IMR-90 (cell line): ENCODE results near the gene GALNT13. TPM values are rescaled to one million over a fixed set of nuclear protein-coding genes. Genes with fewer than 3 reads are reported as not detected.

Experiments
- ATAC-seq: fragments of 200-7000 bp; cut with Tn5 transposase; 2 replicates; pipeline ENCODE4 v1.9.1; 2020; ENCODE audit warnings: low read depth, mild to moderate bottlenecking, moderate library complexity
- BruUV-seq: library from RNA; stranded (reverse); fragments of 400-500 nt; replicated peaks from 2 replicates; lab custom pipeline; 2021; lab: Mats Ljungman, UMichigan
- CTCF ChIA-PET: fragments of 300-600 bp; formaldehyde crosslinking; extraction: SDS; loops from one replicate; lab custom pipeline; 2021; ENCODE audit warnings: antibody characterized with exemption; lab: Yijun Ruan, JAX
- POLR2A ChIA-PET: fragments of 300-600 bp; sonication (Branson Sonifier 250); formaldehyde crosslinking; loops from one replicate; lab custom pipeline; 2022; ENCODE audit warnings: antibody characterized with exemption; ENCODE audit not compliant: unreplicated experiment; lab: Charles Lee
- DNase-seq: peaks from one replicate; pipeline ENCODE4 v3.0.0; 2013
- H2AFZ ChIP-seq: replicated peaks from 2 replicates; pipeline ENCODE3; 2013; ENCODE audit warnings: low read length, mild to moderate bottlenecking; ENCODE audit not compliant: poor library complexity
- H2AK5ac ChIP-seq: 2 replicates; pipeline ENCODE4 v1.6.1; 2013; ENCODE audit warnings: low read depth, low read length, inconsistent platforms
- H2AK9ac ChIP-seq: replicated peaks from 2 replicates; pipeline ENCODE3; 2013; ENCODE audit warnings: mild to moderate bottlenecking, low read depth, low read length, moderate library complexity; ENCODE audit not compliant: poor library complexity
- H2BK120ac ChIP-seq: 2 replicates; pipeline ENCODE4 v1.6.1; 2013; ENCODE audit warnings: low read depth, low read length, inconsistent platforms
- H2BK15ac ChIP-seq: 3 replicates; pipeline ENCODE4 v1.6.1; 2013; ENCODE audit warnings: low read depth, low read length, inconsistent platforms
- H2BK20ac ChIP-seq: 2 replicates; pipeline ENCODE4 v1.6.1; 2013; ENCODE audit warnings: low read depth, mild to moderate bottlenecking, inconsistent platforms, low read length, moderate library complexity
- H2BK5ac ChIP-seq: 2 replicates; pipeline ENCODE4 v1.6.1; 2013; ENCODE audit warnings: mild to moderate bottlenecking, low read depth, low read length, inconsistent platforms; ENCODE audit not compliant: poor library complexity, severe bottlenecking
- H3K14ac ChIP-seq: replicated peaks from 2 replicates; pipeline ENCODE4 v1.6.1; 2013; ENCODE audit warnings: low read depth, low read length, inconsistent platforms
- H3K18ac ChIP-seq: 2 replicates; pipeline ENCODE4 v1.6.1; 2013; ENCODE audit warnings: low read depth, low read length, control low read depth
- H3K23ac ChIP-seq: 2 replicates; pipeline ENCODE4 v1.6.1; 2013; ENCODE audit warnings: low read depth, low read length, inconsistent platforms
- H3K27ac ChIP-seq: 2 replicates; pipeline ENCODE4 v1.5.1; 2013; ENCODE audit warnings: mild to moderate bottlenecking, control low read depth, low read length; ENCODE audit not compliant: insufficient read depth
- H3K27me3 ChIP-seq: 2 replicates; pipeline ENCODE4 v1.6.1; 2013; ENCODE audit warnings: low read length; ENCODE audit not compliant: control insufficient read depth, insufficient read depth
- H3K36me3 ChIP-seq: 2 replicates; pipeline ENCODE4 v1.6.1; 2013; ENCODE audit warnings: low read length, mixed read lengths; ENCODE audit not compliant: control insufficient read depth, insufficient read depth
- H3K4ac ChIP-seq: 2 replicates; pipeline ENCODE4 v1.6.1; 2013; ENCODE audit warnings: low read depth, low read length, inconsistent platforms
- H3K4me1 ChIP-seq: 2 replicates; pipeline ENCODE4 v1.6.1; 2013; ENCODE audit warnings: low read length, mixed read lengths; ENCODE audit not compliant: control insufficient read depth, insufficient read depth
- H3K4me2 ChIP-seq: 2 replicates; pipeline ENCODE4 v1.6.1; 2013; ENCODE audit warnings: low read depth, mild to moderate bottlenecking, control low read depth, low read length, moderate library complexity
- H3K4me3 ChIP-seq: 2 replicates; pipeline ENCODE4 v1.5.1; 2013; ENCODE audit warnings: low read depth, mild to moderate bottlenecking, control low read depth, low read length, moderate library complexity; ENCODE audit not compliant: insufficient read depth
- H3K56ac ChIP-seq: 2 replicates; pipeline ENCODE4 v1.6.1; 2013; ENCODE audit warnings: low read length, inconsistent platforms; ENCODE audit not compliant: insufficient read depth; ENCODE audit errors: extremely low read depth
- H3K79me1 ChIP-seq, 2 experiments: 2 replicates each; pipeline ENCODE4 v1.6.1; 2013; ENCODE audit warnings: low read length in 2 of 2, inconsistent platforms in 1 of 2, low read depth in 1 of 2
- H3K9ac ChIP-seq: 2 replicates; pipeline ENCODE4 v1.6.1; 2013; ENCODE audit warnings: low read depth, low read length, control low read depth
- H3K9me1 ChIP-seq: 2 replicates; pipeline ENCODE4 v1.6.1; 2013; ENCODE audit warnings: low read length, inconsistent platforms; ENCODE audit not compliant: insufficient read depth
- H3K9me3 ChIP-seq: 2 replicates; pipeline ENCODE4 v1.6.1; 2013; ENCODE audit warnings: low read length; ENCODE audit not compliant: control insufficient read depth, insufficient read depth
- H4K20me1 ChIP-seq: 2 replicates; pipeline ENCODE4 v1.6.1; 2013; ENCODE audit warnings: low read length, inconsistent platforms; ENCODE audit not compliant: insufficient read depth
- H4K5ac ChIP-seq: 2 replicates; pipeline ENCODE4 v1.6.1; 2013; ENCODE audit warnings: mild to moderate bottlenecking, low read depth, low read length, control low read depth
- H4K8ac ChIP-seq, 2 experiments: 2 replicates each; pipeline ENCODE4 v1.6.1; 2013; ENCODE audit warnings: low read depth in 2 of 2, low read length in 2 of 2, control low read depth in 1 of 2, inconsistent platforms in 1 of 2
- H4K91ac ChIP-seq: 2 replicates; pipeline ENCODE4 v1.6.1; 2013; ENCODE audit warnings: low read depth, low read length, inconsistent platforms; ENCODE audit not compliant: insufficient read depth
- BHLHE40 ChIP-seq: fragments of 150-350 bp; IDR thresholded peaks from 2 replicates; pipeline ENCODE4 v1.6.1; 2016; ENCODE audit warnings: mild to moderate bottlenecking, low read depth, low read length
- WGBS, 2 experiments: methylation state at CpG; one replicate each; pipeline versions ENCODE4 v1.1.5 to v1.1.7; 2013; ENCODE audit warnings: missing lambda C conversion rate in 2 of 2; ENCODE audit not compliant: insufficient read length in 1 of 2; ENCODE audit errors: extremely low coverage in 2 of 2; 5-methylcytosine and 5-hydroxymethylcytosine counted together
- dilution Hi-C: fragments of 300-500 bp; cut with HindIII; formaldehyde crosslinking; loops from one replicate; pipeline ENCODE4 v1.14.3; 2018; ENCODE audit warnings: low sequenced_read_pairs; ENCODE audit not compliant: unreplicated experiment
- in situ Hi-C: fragments of 300-500 bp; cut with MboI; formaldehyde crosslinking; loops from 3 replicates; pipeline ENCODE4 v1.14.3; 2019; ENCODE audit warnings: low sequenced_read_pairs, inconsistent platforms, mixed read lengths
- intact Hi-C: fragments of 100-400 bp; cut with micrococcal nuclease; formaldehyde crosslinking; loops from 2 replicates; pipeline ENCODE4 v1.10.0; 2022
- polyA plus RNA-seq, 3 experiments: library from polyadenylated mRNA; depleted of rRNA; stranded (reverse); fragments of >200 nt; gene quantifications; 2 replicates each; pipeline ENCODE4 v1.2.3, GENCODE V29; 2012; ENCODE audit warnings: low replicate concordance in 1 of 3
- total RNA-seq: library from RNA; depleted of rRNA; stranded (reverse); fragments of >200 nt; gene quantifications from 2 replicates; pipeline ENCODE4 v1.2.3, GENCODE V29; 2012

The GALNT13 gene
- total and polyA plus RNA-seq, 2 of the 4 experiments (the other 2 are of a cell fraction) = 0.03 TPM; not detected in 1

DNA sequence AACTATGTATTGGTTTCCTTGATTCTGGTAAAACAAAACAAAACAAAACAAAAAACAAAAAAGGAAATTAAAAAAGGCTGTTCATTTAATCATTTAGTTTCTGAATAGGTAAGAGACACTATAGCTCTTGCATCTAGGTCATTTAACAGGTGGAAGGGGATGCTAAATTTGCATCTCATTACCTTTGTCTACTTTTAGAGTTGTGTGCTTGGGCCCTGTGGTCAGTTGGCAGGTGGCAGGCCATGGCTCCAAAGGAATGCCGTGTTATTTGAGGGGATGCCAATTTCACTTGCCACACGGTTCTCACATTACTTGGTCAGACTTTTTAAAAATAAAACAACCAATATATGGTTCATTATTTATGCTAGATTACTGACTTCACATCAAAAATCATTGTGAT is 9.2 kb downstream of the GALNT13 start:
- no peak overlapping the region for H3K4me2 ChIP-seq
- no peaks in the 10 kb centered on the region for H4K20me1 ChIP-seq
- H3K9ac ChIP-seq = no peak overlapping the region
- TF ChIP-seq BHLHE40 = no peak
- H2BK20ac ChIP-seq = no peak overlapping the region
- no peak overlapping the region for H2BK120ac ChIP-seq
- no peak overlapping the region for H2AFZ ChIP-seq
- no peak overlapping the region for H2BK5ac ChIP-seq
- no peaks in the 10 kb centered on the region for H3K4me1 ChIP-seq
- H3K36me3 ChIP-seq = no peaks in the 10 kb centered on the region
- H3K27ac ChIP-seq = no peak overlapping the region
- intact Hi-C loops (no loop called here), in situ Hi-C loops (no loop called here), dilution Hi-C loops (no loop called here)
- H2AK9ac ChIP-seq = no peak overlapping the region
- no peak overlapping the region for H3K18ac ChIP-seq
- POLR2A ChIA-PET = no interaction called here
- no peak overlapping the region for H2AK5ac ChIP-seq
- no CpG with 5 or more reads among the region's 2 CpGs for WGBS, 2 experiments
- CTCF ChIA-PET = no interaction called here
- H4K91ac ChIP-seq = no peak overlapping the region
- ATAC-seq (no peak), DNase-seq (no peak)
- H3K9me3 ChIP-seq = no peaks in the 10 kb centered on the region; the same call in 1 of the 2 replicates
- H3K4ac ChIP-seq = no peak overlapping the region
- no peak overlapping the region for H4K8ac ChIP-seq
- no peak overlapping the region for H3K56ac ChIP-seq
- H3K23ac ChIP-seq = no peak overlapping the region
- H3K27me3 ChIP-seq = no peaks in the 10 kb centered on the region
- H4K5ac ChIP-seq = no peak overlapping the region
- BruUV-seq = no TSS peak
- no peak overlapping the region for H3K4me3 ChIP-seq
- no peak overlapping the region for H2BK15ac ChIP-seq
- no peaks in the 10 kb centered on the region for H3K79me1 ChIP-seq
- H3K9me1 ChIP-seq = no peaks in the 10 kb centered on the region
- H3K14ac ChIP-seq = no peak overlapping the region
